ENCODE results near the gene MAPK8.

The MAPK8 gene

GRCh38 chr10:48481385-48481784, 174.9 kb downstream of the MAPK8 start:
- H3K4me3 Mint-ChIP-seq, result no peak overlapping the region
- CTCF ChIA-PET, result no interaction called here
- peaks cover 48% of the 10 kb centered on the region for H3K27me3 Mint-ChIP-seq
- DNase-seq, result no peak
- no peaks in the 10 kb centered on the region for H3K36me3 Mint-ChIP-seq
- no peak overlapping the region for H3K27ac Mint-ChIP-seq
- H3K4me1 Mint-ChIP-seq, result no peaks in the 10 kb centered on the region
- H3K9me3 Mint-ChIP-seq, result no peaks in the 10 kb centered on the region

- no peaks in the 10 kb centered on the region for H3K36me3 Mint-ChIP-seq
- no peak for DNase-seq
- no peaks in the 10 kb centered on the region for H3K4me1 Mint-ChIP-seq
- H3K27ac Mint-ChIP-seq, result no peak overlapping the region
- peaks cover 46% of the 10 kb centered on the region for H3K27me3 Mint-ChIP-seq
- CTCF ChIA-PET, result no interaction called here
- no peak overlapping the region for H3K4me3 Mint-ChIP-seq
- no peaks in the 10 kb centered on the region for H3K9me3 Mint-ChIP-seq
Observed at GRCh38 chr10:48482207-48482606, 175.7 kb downstream of the MAPK8 start.

GRCh38 chr10:48484911-48485310, 178.4 kb downstream of the MAPK8 start:
- no peaks in the 10 kb centered on the region for H3K36me3 Mint-ChIP-seq
- peaks cover 43% of the 10 kb centered on the region for H3K27me3 Mint-ChIP-seq

GRCh38 chr10:48485711-48486110, 179.2 kb downstream of the MAPK8 start:
- no peaks in the 10 kb centered on the region for H3K9me3 Mint-ChIP-seq
- H3K27ac Mint-ChIP-seq, result no peak overlapping the region
- CTCF ChIA-PET, result no interaction called here
- H3K4me1 Mint-ChIP-seq, result no peaks in the 10 kb centered on the region
- H3K36me3 Mint-ChIP-seq, result no peaks in the 10 kb centered on the region
- peaks cover 44% of the 10 kb centered on the region for H3K27me3 Mint-ChIP-seq
- no peak overlapping the region for H3K4me3 Mint-ChIP-seq
- DNase-seq, result no peak

More at GRCh38 chr10:48484911-48485310, 178.4 kb downstream of the MAPK8 start:
- CTCF ChIA-PET, result no interaction called here
- H3K9me3 Mint-ChIP-seq, result no peaks in the 10 kb centered on the region
- no peak overlapping the region for H3K4me3 Mint-ChIP-seq
- no peak overlapping the region for H3K27ac Mint-ChIP-seq
- no peaks in the 10 kb centered on the region for H3K4me1 Mint-ChIP-seq
- DNase-seq, result no peak

GRCh38 chr10:48487244-48487643, 180.8 kb downstream of the MAPK8 start:
- H3K27ac Mint-ChIP-seq, result no peak overlapping the region
- H3K9me3 Mint-ChIP-seq, result no peaks in the 10 kb centered on the region
- CTCF ChIA-PET, result no interaction called here
- H3K4me3 Mint-ChIP-seq, result no peak overlapping the region
- H3K36me3 Mint-ChIP-seq, result no peaks in the 10 kb centered on the region
- no peaks in the 10 kb centered on the region for H3K4me1 Mint-ChIP-seq
- peaks cover 36% of the 10 kb centered on the region for H3K27me3 Mint-ChIP-seq
- DNase-seq, result no peak

All from activated naive CD4-positive, alpha-beta T cell treated with anti-CD3 and anti-CD28 coated beads, Interleukin-2, amount 10 ng/mL, durations not matched to agents 7 days and 5 days (primary cell).